HG03558 (cell line): ENCODE data around the gene FAHD2B.
"Not testable (repeated sequence)": the region's sequence is repeated elsewhere in the genome, so short reads cannot be mapped to it uniquely, and the experiment has no call there.

Experiments
- ATAC-seq: cut with Tn5 transposase; IDR thresholded peaks from one replicate; pipeline ENCODE4 v1.9.1; 2021; ENCODE audit warnings: moderate number of reproducible peaks; ENCODE audit not compliant: unreplicated experiment; ENCODE audit errors: extremely low read depth

The FAHD2B gene, protein sequence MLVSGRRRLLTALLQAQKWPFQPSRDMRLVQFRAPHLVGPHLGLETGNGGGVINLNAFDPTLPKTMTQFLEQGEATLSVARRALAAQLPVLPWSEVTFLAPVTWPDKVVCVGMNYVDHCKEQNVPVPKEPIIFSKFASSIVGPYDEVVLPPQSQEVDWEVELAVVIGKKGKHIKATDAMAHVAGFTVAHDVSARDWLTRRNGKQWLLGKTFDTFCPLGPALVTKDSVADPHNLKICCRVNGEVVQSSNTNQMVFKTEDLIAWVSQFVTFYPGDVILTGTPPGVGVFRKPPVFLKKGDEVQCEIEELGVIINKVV

DNA sequence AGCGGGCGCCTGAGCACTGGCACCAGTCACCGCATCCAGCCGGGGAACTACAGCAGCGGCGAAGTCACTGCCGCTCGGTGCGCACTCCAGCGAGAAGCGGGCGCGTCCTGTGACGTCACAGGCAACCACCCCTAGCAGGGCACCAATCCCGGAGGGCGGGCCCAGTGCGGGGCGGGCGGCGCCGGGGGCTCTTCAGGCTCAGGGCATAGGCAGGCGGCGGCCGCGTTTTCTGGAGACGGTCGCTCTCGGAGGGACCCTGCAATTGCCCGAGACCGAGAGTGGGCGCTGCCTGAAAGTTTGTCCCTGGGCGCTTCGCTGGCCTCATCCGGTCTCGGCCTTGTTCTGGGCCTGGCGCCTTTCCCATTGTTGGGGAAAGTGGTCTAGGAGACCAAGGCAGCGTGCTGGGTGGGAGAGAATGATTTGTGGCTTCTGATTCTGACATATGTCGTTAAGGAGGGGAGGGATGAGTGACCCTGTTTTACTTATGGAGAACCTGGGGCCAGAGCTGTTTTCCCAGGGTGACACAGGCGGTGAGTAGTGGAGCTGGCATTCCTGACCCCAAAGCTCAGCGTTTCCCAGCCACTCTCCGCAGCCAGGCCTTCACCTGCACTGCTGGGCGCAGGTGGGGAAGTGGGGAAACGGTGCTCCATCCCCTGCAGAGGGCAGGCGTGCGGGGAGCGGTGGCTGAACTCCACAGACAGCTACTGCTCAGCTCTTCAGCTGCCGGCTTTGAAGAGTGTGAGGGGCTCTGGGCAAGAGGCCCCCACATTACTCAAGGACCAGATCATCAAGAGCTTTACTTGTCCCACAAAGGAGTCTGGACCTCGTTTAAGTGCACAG, at the start of gene FAHD2B:
FAHD2B (minus strand) TSS at position 111 of the 840 bp plus-strand sequence. CDS start 3,176 bp downstream, outside the sequence.
- peak; percentile 66 for ATAC-seq

DNA sequence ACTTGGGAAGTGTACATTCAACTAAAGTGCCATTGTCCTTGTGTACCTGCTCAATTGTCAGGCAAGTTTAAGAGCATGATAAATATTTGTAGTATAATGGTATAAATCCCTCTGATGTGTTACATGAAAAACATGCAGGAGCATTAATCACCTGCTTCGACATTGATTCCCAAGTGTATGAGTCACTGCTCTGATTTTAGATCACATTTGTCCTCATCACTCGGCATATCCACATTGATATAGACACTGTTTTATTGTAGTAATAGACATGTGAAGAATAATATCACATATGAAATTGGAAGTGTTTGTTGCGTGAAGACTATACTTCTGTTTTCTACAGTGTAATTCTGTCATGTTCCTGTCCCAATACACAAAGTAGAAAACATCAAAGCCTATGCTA, 49.3 kb upstream of the FAHD2B start:
- not testable (repeated sequence) for ATAC-seq

DNA sequence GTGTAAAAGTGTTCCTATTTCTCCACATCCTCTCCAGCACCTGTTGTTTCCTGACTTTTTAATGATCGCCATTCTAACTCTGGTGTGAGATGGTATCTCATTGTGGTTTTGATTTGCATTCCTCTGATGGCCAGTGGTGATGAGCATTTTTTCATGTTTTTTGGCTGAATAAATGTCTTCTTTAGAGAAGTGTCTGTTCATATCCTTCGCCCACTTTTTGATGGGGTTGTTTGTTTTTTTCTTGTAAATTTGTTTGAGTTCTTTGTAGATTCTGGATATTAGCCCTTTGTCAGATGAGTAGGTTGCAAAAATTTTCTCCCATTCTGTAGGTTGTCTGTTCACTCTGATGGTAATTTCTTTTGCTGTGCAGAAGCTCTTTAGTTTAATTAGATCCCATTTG, 34.4 kb upstream of the FAHD2B start:
- not testable (repeated sequence) for ATAC-seq

DNA sequence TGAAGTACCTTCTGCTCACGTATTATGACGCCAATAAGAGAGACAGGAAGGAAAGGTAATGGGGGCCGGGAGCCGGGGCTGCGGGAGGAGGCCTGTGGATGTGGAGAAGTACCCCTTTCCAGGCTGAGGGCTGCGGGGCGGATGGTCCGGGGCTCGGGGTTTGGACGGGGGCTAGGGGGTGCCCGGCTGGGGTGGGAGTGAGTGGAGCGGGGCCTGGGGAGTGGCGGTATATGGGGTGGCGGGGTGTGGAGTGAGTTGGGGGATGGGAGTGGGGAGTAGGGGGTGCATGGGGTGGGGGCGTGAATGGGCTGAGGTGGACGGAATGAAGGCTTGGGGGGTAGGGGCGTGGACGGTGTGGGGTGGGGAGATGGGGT, 19.2 kb upstream of the FAHD2B start:
- not testable (repeated sequence) for ATAC-seq

DNA sequence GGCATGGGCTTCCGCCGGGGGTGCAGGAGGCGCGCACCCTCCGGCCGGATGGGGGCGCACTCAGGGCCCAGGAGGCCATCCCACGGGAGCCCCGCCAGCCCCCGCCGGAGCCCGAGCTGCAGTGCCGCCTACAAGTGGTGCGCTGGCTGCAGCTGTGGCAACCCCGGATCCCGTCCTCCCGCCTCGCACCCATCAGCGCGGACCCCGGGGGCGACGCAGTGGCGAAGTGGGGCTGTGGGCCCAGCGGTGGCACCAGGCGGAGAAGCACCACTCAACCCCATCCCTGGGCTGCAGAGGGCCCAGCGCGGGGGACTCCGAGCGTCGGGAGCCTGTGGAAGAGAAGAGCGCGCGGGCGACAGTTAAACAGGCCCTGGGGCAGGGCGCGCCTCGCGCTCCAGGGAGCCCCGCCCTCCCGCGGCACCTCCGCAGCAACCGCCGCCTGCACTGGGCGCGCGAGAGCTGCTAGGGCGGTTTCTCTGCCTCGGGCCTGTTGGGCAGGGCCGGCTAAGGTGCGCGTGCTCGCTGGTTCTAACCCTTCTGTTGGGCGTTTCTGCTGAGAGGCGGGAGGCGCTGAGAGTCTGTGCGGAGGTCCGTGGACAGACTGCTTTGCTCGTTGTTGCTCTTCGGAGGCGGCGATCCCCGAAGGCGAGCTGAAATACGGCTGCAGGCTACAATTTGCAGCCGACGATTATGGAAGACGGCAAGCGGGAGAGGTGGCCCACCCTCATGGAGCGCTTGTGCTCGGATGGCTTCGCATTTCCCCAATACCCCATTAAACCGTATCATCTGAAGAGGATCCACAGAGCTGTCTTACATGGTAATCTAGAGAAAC, 18.6 kb upstream of the FAHD2B start, which contains the start of gene ANKRD36:
ANKRD36 (plus strand) TSS at position 104 of the 832 bp plus-strand sequence; CDS start at position 691, 587 bp downstream.
- ATAC-seq, result not testable (repeated sequence)

DNA sequence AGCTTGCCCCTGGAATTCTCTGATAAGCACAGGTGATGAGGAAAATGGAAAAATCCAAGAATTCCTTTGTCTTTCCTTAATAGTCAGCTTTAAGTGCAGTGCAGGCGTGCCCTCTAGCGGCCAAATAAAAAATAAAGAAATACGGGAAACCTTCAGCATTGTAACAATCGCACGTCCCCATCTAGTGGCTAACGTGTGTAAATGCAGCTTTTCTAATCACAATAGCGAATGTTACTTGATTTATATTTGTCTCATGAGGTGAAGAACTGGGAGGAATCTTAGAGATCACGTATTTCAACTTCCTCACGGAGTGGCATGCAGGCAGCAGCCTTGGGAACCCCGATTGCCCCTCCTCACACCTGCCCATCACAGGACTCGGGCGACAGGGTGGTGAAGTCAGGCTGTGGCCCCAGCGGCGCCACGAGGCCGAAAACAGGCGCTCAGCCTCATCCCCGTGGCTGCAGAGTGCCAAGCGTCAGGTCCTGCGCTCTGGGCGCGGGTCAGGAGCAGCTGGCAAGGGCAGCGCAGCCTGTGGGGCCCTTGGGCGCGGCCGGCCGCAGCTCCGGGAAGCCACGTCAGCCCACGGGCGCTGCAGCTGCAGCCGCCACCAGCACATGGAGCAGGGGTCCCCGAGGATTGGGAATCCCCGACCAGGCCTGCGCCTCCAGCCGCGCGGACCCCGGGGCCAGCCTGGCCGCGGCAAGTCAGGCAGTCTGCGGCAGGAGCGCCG, 17.8 kb upstream of the FAHD2B start:
- not testable (repeated sequence) for ATAC-seq

DNA sequence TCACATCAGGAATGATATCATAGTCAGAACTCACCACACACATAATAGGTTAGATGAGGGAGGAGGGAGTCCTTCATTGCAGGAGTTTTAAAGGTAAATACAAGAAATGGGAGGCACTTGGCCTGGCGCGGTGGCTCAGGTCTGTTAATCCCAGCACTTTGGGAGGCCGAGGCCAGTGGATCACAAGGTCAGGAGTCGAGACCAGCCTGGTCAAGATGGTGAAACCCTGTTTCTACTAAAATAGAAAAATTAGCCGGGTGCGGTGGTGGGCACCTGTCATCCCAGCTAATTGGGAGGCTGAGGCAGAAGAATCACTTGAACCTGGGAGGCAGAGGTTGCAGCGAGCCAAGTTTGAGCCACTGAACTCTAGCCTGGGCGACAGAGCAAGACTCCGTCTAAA, 16.6 kb upstream of the FAHD2B start:
- not testable (repeated sequence) for ATAC-seq

DNA sequence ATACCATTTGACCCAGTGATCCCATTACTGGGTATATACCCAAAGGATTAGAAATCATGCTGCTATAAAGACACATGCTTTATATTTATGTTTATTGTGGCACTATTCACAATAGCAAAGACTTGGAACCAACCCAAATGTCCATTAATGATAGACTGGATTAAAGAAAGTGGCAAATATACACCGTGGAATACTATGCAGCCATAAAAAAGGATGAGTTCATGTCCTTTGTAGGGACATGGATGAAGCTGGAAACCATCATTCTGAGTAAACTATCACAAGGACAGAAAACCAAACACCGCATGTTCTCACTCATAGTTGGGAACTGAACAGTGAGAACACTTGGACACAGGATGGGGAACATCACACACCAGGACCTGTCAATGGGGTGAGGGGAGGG, 12.2 kb upstream of the FAHD2B start:
- not testable (repeated sequence) for ATAC-seq

DNA sequence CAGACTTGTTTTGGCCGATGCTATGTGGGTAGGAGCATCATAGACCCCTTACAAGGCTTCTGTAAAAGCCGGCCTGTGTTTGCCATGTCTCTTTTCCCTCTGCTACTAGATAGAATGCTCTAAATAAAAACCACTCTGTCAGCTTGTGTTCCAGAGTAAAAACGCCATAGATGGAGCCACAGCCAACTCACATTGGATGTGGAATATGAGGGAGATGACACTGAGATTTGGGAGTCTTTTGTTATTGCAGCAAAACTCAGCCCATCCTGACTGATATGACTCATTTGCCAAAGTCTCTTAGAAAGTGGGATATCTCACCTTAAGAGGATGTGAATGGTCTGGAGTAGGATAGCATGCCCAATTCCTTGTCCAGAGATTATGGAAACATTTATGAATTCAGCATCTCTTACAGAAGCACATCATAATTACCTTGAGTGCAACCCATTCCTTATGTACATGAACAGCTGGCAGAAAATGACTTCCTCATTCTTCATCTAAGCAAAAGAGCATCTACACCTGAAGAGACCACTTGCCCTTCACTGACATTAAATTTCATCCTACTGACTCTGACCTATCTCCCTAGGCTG, 4.2 kb upstream of the FAHD2B start:
- not testable (repeated sequence) for ATAC-seq

DNA sequence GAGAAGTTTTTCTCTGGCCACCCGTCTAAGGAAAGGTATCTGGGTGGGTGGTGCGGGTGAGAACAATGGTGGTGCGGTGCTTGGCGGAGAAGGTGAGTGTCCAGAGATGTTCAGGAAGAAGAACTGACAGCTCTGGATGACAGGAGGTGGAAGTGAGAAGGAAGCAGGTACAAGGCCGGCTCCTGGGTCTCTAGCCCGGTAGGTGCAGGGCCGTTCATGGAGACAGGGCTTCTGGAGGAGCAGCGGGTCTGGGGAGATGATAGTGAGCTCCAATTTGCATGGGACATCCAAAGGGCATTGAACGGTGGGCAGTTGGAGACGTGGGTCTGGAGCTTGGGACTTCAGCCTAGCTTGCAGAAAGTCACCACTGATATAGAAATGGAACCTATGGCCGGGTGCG, 979 bp upstream of the FAHD2B start:
- no peak for ATAC-seq

DNA sequence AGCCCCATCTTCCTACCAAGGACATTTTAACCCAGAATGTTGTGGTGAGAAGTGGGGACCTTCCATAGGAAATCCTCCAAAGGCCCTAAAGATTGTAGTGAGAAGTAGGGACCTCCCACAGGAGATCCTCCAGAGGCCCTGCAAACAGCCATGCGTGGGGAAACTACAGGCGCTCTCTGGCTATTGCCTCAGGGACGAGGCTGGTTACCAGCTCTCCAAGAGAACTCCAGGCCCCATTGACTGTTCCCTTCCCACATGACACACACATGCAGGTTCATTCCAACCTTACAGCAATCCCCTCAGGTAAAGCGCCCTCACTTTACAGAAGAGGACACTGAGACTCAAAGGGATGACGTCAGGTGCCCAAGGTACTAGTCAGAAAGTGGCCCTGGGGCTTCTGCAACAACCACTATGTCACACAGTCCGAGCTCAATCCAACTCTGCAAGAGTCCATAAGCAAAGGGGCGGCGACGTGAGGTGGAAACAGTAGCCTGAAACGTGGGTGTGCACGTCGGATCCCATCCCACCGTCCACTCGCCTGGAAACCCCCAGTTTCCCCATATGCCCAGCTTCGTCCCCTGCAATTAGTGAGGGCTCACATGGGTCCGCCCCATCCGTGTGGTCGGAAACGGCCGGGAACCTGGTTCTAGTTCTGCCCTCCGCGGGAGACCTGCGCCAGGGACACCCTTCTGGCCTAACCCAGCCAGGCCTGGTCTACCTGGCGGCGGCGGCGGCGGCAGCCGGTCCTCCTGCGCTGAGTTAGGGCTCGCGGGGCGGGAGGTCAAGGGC, 505 bp downstream of the FAHD2B start:
- not testable (repeated sequence) for ATAC-seq

DNA sequence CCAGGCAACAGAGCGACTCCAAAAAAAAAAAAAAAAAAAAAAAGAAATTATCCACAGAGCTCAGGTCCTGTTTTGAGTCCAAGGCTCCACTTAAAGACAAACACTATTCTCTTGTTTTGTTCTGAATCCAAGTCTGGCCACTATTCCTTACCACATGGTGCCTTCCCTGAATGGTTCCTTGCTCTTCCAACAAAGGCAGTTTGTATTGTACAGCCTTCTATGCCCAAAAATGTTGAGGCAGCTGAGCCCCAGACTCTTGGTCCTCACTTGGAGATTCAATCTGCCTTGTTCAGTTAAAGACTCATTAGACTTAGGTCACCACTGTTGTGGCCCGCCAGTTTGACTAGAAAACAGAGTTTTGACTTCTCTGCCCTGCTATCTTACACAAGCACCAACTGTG, 1.7 kb downstream of the FAHD2B start:
- not testable (repeated sequence) for ATAC-seq

DNA sequence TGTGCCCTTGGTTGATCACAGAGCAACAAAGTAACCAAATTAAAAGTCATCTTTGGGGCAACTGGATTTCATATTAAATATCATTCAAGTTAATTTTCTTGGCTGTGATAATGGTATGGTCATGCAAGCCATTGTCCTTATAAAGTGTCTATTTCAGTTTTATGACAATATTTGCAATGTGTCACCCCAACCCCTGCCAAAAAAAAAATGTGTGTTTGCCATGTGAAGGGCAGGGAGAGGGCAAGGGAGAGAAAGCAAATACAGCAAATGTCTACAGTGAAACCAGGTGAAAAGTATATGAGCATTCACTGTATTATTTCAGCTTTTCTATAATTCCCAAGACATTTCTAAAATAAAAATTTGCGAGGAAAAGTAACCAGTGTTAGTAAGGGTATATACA, 6.0 kb downstream of the FAHD2B start:
- ATAC-seq, result not testable (repeated sequence)

DNA sequence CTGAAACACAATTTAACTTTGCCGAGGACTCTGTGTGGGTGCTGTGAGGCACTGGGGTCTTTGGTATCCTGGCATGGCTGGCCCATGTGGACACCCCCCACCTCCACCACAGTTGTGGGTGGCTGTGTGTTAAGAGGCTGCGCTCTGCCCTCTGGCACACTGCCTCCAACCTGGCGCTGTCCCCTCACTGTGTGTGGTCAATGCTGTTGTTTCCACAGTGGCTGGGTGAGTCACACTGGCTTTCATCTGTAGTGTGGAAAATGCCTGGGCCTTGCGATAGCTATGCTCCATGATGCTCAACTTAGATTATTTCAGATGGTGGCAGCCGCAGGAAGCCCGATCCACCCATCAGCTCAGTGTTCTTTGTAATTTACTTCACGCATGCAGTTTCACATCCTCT, 9.6 kb downstream of the FAHD2B start:
- ATAC-seq, result not testable (repeated sequence)

DNA sequence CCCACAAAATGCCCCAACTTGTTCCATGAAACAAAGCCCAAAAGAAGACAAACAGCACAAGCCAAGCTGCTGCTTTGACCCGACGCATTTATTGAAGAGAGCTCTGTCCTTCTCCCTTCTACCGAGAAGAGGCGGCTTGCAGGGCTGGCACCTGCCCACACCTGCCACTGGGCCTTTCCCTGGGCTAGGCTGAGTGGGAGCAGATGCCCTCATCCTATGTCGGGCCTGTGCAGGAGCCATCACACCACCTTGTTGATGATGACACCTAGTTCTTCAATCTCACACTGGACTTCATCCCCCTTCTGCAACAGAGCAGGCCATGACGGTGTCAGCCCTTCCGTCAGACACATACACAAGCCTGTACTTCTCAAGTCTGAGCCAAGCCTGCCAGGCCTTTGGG, 11.2 kb downstream of the FAHD2B start:
- not testable (repeated sequence) for ATAC-seq

DNA sequence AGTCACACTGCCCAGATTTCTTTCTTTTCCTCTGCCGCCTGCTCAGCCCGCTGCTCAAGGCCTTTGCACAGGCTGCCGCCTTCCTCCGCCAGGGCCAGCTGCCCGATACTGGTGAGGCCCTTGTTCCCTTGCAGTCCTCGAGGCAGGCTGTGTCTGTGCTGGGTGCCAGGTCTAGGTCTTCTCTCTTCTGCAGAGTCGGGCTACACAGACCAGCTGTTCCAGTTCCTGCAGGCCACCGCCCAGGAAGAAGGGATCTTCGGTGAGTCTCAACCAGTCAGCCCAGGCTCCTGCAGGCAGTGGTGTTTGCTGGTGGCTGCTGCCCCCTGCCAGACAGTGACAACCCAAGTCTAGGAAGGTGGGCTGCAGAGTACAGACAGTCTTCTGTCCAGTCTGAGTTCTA, 12.5 kb downstream of the FAHD2B start:
- ATAC-seq, result not testable (repeated sequence)

DNA sequence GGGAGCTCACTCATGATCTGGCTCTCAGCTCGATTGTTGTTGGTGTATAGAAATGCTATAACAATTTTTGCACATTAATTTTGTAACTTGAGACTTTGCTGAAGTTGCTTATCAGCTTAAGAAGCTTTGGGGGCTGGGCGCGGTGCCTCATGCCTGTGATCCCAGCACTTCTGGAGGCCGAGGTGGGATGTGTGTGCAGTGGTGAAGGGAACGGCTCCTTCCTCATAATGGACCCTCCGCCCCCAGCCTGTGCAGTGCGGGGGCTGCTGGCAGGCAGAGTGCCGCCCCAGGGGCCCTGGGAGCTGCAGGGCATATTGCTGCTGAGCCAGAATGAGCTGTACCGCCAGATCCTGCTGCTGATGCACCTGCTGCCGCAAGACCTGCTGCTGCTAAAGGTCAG, 13.8 kb downstream of the FAHD2B start:
- ATAC-seq, result not testable (repeated sequence)

DNA sequence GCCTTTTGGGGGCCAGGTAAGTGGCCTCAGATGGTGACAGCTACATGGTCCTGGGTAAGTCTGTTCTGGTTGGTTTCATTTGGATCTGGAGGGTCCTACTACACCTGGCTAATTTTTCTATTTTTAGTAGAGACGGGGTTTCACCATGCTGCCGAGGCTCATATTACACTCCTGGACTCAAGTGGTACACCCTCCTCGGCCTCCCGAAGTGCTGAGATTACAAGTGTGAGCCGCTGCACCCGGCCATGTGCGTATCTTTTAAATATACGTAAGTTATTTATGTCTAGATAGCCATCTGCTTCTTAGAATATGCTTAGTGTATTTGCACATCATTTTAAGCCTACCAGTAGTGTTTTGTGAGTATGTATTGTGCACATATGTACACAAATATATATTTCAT, 17.5 kb downstream of the FAHD2B start:
- not testable (repeated sequence) for ATAC-seq

DNA sequence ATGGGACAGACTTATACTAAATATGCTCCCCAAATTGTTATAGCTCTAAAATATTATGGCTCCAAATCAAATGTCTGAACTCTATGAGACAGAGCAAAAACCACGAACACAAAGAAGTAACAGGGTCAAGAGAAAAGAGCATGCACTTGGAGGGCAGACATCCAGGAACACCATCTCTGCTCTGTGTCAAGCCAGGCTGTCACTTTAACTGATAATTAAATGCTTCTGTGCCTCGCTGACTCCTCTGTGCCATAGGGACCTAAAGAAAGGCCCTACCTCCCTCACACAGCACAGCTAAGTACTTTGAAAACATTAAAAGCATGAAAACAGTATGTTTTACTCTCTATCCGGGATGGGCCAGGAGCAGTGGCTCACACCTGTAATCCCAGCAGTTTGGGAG, 23.8 kb downstream of the FAHD2B start:
- not testable (repeated sequence) for ATAC-seq
